ENCODE data around the gene PDS5A. TPM values are rescaled to one million over a fixed set of nuclear protein-coding genes. Genes with fewer than 3 reads are reported as not detected.
"Not testable (repeated sequence)": the region's sequence is repeated elsewhere in the genome, so short reads cannot be mapped to it uniquely, and the experiment has no call there.

PDS5A gene
- total RNA-seq, 1 experiment from 2014 or later: 48.0 TPM

- not testable (repeated sequence) for DNase-seq (ENCODE audit: low spot score)
These were observed 139.3 kb downstream of the PDS5A start for GRCh38 chr4:39838431-39838830.

- DNase-seq (ENCODE audit: low spot score): no peak
These were observed 143.4 kb downstream of the PDS5A start for GRCh38 chr4:39834269-39834668.

- DNase-seq (ENCODE audit: low spot score): peak; percentile 57
These were observed 151.9 kb downstream of the PDS5A start for GRCh38 chr4:39825741-39826231.

- DNase-seq (ENCODE audit: low spot score): no peak
These were observed 152.6 kb downstream of the PDS5A start for GRCh38 chr4:39825090-39825489.

GRCh38 chr4:39823191-39823590, 154.5 kb downstream of the PDS5A start:
- peak; percentile 50 for DNase-seq (ENCODE audit: low spot score)

GRCh38 chr4:39822662-39823061, 155.0 kb downstream of the PDS5A start:
- DNase-seq (ENCODE audit: low spot score): no peak

GRCh38 chr4:39821951-39822350, 155.8 kb downstream of the PDS5A start:
- DNase-seq (ENCODE audit: low spot score): no peak

GRCh38 chr4:39820186-39820585, 157.5 kb downstream of the PDS5A start:
- DNase-seq (ENCODE audit: low spot score): no peak

GRCh38 chr4:39818646-39819045, 159.1 kb downstream of the PDS5A start:
- DNase-seq (ENCODE audit: low spot score): no peak

GRCh38 chr4:39814403-39815185, 163.1 kb downstream of the PDS5A start:
- no peak for DNase-seq (ENCODE audit: low spot score)

- DNase-seq (ENCODE audit: low spot score): not testable (repeated sequence)
These were observed 163.9 kb downstream of the PDS5A start for GRCh38 chr4:39813761-39814160.

GRCh38 chr4:39813033-39813432, 164.7 kb downstream of the PDS5A start:
- DNase-seq (ENCODE audit: low spot score): not testable (repeated sequence)

GRCh38 chr4:39812500-39812899, 165.2 kb downstream of the PDS5A start:
- no peak for DNase-seq (ENCODE audit: low spot score)

GRCh38 chr4:39808231-39808749, 169.4 kb downstream of the PDS5A start:
- DNase-seq (ENCODE audit: low spot score): no peak

- no peak for DNase-seq (ENCODE audit: low spot score)
These were observed 175.7 kb downstream of the PDS5A start for GRCh38 chr4:39802005-39802404.

- DNase-seq (ENCODE audit: low spot score): not testable (repeated sequence)
These were observed 184.7 kb downstream of the PDS5A start for GRCh38 chr4:39792976-39793375.

- DNase-seq (ENCODE audit: low spot score): no peak
These were observed 185.2 kb downstream of the PDS5A start for GRCh38 chr4:39792529-39792928.

GRCh38 chr4:39792128-39792527, 185.6 kb downstream of the PDS5A start:
- DNase-seq (ENCODE audit: low spot score): no peak

GRCh38 chr4:39786838-39787237, 190.9 kb downstream of the PDS5A start:
- no peak for DNase-seq (ENCODE audit: low spot score)

GRCh38 chr4:39785083-39785482, 192.6 kb downstream of the PDS5A start:
- DNase-seq (ENCODE audit: low spot score): no peak

GRCh38 chr4:39781988-39782387, 195.7 kb downstream of the PDS5A start:
- not testable (repeated sequence) for DNase-seq (ENCODE audit: low spot score)
